Trophoblast cell (in vitro differentiated cells and primary cell): Measurements from ENCODE around the gene TTC21A.

Experiments
- DNase-seq, 2 donors: peaks; one replicate each; pipeline ENCODE4 v3.0.0-alpha.2; 2016
- H2AFZ ChIP-seq: 2 replicates; pipeline ENCODE4 v1.6.1; 2013; ENCODE audit warnings: low read length, moderate library complexity, mild to moderate bottlenecking; ENCODE audit not compliant: insufficient read depth, poor library complexity
- H2AK5ac ChIP-seq: 2 replicates; pipeline ENCODE4 v1.6.1; 2013; ENCODE audit warnings: mild to moderate bottlenecking, low read length
- H2BK120ac ChIP-seq: 2 replicates; pipeline ENCODE4 v1.6.1; 2013; ENCODE audit warnings: low read length, mild to moderate bottlenecking, moderate library complexity; ENCODE audit not compliant: insufficient read depth, poor library complexity
- H2BK12ac ChIP-seq: 2 replicates; pipeline ENCODE4 v1.6.1; 2013; ENCODE audit warnings: mild to moderate bottlenecking, low read length, moderate library complexity
- H2BK5ac ChIP-seq: 2 replicates; pipeline ENCODE4 v1.6.1; 2013; ENCODE audit warnings: low read length, low read depth, moderate library complexity, mild to moderate bottlenecking; ENCODE audit not compliant: poor library complexity
- H3K14ac ChIP-seq: 2 replicates; pipeline ENCODE4 v1.6.1; 2013; ENCODE audit warnings: mild to moderate bottlenecking, low read length
- H3K18ac ChIP-seq: 2 replicates; pipeline ENCODE4 v1.6.1; 2013; ENCODE audit warnings: mild to moderate bottlenecking, low read length
- H3K23ac ChIP-seq: 2 replicates; pipeline ENCODE4 v1.6.1; 2013; ENCODE audit warnings: low read length
- H3K27ac ChIP-seq: 2 replicates; pipeline ENCODE4 v1.5.1; 2013; ENCODE audit warnings: low read depth, mild to moderate bottlenecking, inconsistent platforms, low read length, moderate library complexity
- H3K27me3 ChIP-seq: 2 replicates; pipeline ENCODE4 v1.6.1; 2013; ENCODE audit warnings: inconsistent platforms, mild to moderate bottlenecking, low read length, moderate library complexity; ENCODE audit not compliant: insufficient read depth
- H3K36me3 ChIP-seq, 2 experiments: 1 replicate in 1 of 2; 2 replicates in 1 of 2; pipeline ENCODE4 v1.6.1; 2013; ENCODE audit warnings: low read length in 2 of 2, mild to moderate bottlenecking in 2 of 2, moderate library complexity in 1 of 2; ENCODE audit not compliant: insufficient read depth in 2 of 2, control insufficient read depth in 1 of 2
- H3K4ac ChIP-seq: 2 replicates; pipeline ENCODE4 v1.6.1; 2013; ENCODE audit warnings: low read depth, mild to moderate bottlenecking, low read length, moderate library complexity
- H3K4me1 ChIP-seq, 2 experiments: 1 replicate in 1 of 2; 2 replicates in 1 of 2; pipeline ENCODE4 v1.6.1; 2013; ENCODE audit warnings: low read length in 2 of 2, mild to moderate bottlenecking in 2 of 2, moderate library complexity in 1 of 2; ENCODE audit not compliant: insufficient read depth in 2 of 2, control insufficient read depth in 1 of 2
- H3K4me2 ChIP-seq: 2 replicates; pipeline ENCODE4 v1.6.1; 2013; ENCODE audit warnings: inconsistent platforms, mild to moderate bottlenecking, low read length, moderate library complexity
- H3K4me3 ChIP-seq: 2 replicates; pipeline ENCODE4 v1.5.1; 2013; ENCODE audit warnings: mild to moderate bottlenecking, low read depth, low read length, inconsistent platforms
- H3K79me1 ChIP-seq: one replicate; pipeline ENCODE4 v1.6.1; 2013; ENCODE audit warnings: low read length
- H3K79me2 ChIP-seq: 2 replicates; pipeline ENCODE4 v1.6.1; 2013; ENCODE audit warnings: low read length, mild to moderate bottlenecking; ENCODE audit not compliant: control insufficient read depth, insufficient read depth, poor library complexity
- H3K9ac ChIP-seq: 2 replicates; pipeline ENCODE4 v1.6.1; 2013; ENCODE audit warnings: mild to moderate bottlenecking, low read length
- H3K9me3 ChIP-seq: 2 replicates; pipeline ENCODE4 v1.6.1; 2013; ENCODE audit warnings: low read depth, mild to moderate bottlenecking, control low read depth, inconsistent platforms, low read length; ENCODE audit not compliant: insufficient read depth
- H4K12ac ChIP-seq: 2 replicates; pipeline ENCODE4 v1.6.1; 2013; ENCODE audit warnings: low read depth, mild to moderate bottlenecking, low read length, moderate library complexity
- H4K8ac ChIP-seq: 2 replicates; pipeline ENCODE4 v1.6.1; 2013; ENCODE audit warnings: low read depth, mild to moderate bottlenecking, low read length, moderate library complexity
- H4K91ac ChIP-seq: one replicate; pipeline ENCODE4 v1.6.1; 2013; ENCODE audit warnings: low read depth, mild to moderate bottlenecking, low read length, moderate library complexity
- WGBS: extraction: QIAGEN DNeasy Blood & Tissue Kit; methylation state at CpG from one replicate; pipeline ENCODE4 v1.1.7; 2013; ENCODE audit warnings: missing lambda C conversion rate; ENCODE audit not compliant: insufficient read length, insufficient coverage; ENCODE audit errors: extremely low coverage; 5-methylcytosine and 5-hydroxymethylcytosine counted together

TTC21A gene

GRCh38 chr3:39112113-39112512 lies 4.6 kb downstream of the TTC21A start:
- H2BK5ac ChIP-seq, result no peak overlapping the region
- no peaks in the 10 kb centered on the region for H3K27me3 ChIP-seq
- H3K36me3 ChIP-seq, result no peaks in the 10 kb centered on the region
- no peak overlapping the region for H3K27ac ChIP-seq
- peaks cover 5% of the 10 kb centered on the region for H3K79me1 ChIP-seq
- no peak overlapping the region for H2AK5ac ChIP-seq
- no peaks in the 10 kb centered on the region for H3K79me2 ChIP-seq
- no peak overlapping the region for H3K23ac ChIP-seq
- no peak overlapping the region for H3K4ac ChIP-seq
- no peak overlapping the region for H3K14ac ChIP-seq
- H4K8ac ChIP-seq, result no peak overlapping the region
- H3K18ac ChIP-seq, result no peak overlapping the region
- H3K4me1 ChIP-seq, result peaks cover 0 to 3% of the 10 kb centered on the region in 2 experiments
- H3K4me2 ChIP-seq, result no peak overlapping the region
- H3K9ac ChIP-seq, result no peak overlapping the region
- peaks cover 3% of the 10 kb centered on the region for H3K9me3 ChIP-seq
- no peak overlapping the region for H2BK120ac ChIP-seq
- no peak overlapping the region for H2BK12ac ChIP-seq
- WGBS, result no CpG with 5 or more reads among the region's 3 CpGs
- no peak overlapping the region for H4K12ac ChIP-seq
- DNase-seq, result no peak
- H4K91ac ChIP-seq, result no peak overlapping the region
- H2AFZ ChIP-seq, result no peak overlapping the region
- H3K4me3 ChIP-seq, result no peak overlapping the region

- Histone ChIP-seq H3K79me2 (no peaks in the 10 kb centered on the region), H4K91ac (no peak overlapping the region), H2AK5ac (no peak overlapping the region), H3K4me1 (peaks cover 0 to 3% of the 10 kb centered on the region in 2 experiments), H2AFZ (no peak overlapping the region), H2BK120ac (no peak overlapping the region), H3K27ac (no peak overlapping the region), H3K18ac (no peak overlapping the region), H3K23ac (no peak overlapping the region), H3K14ac (no peak overlapping the region), H2BK5ac (no peak overlapping the region), H3K79me1 (peaks cover 1% of the 10 kb centered on the region), H3K4ac (no peak overlapping the region), H4K12ac (no peak overlapping the region), H3K36me3 (no peaks in the 10 kb centered on the region), H4K8ac (no peak overlapping the region), H3K27me3 (no peaks in the 10 kb centered on the region), H3K4me3 (no peak overlapping the region), H3K4me2 (no peak overlapping the region), H2BK12ac (no peak overlapping the region), H3K9me3 (peaks cover 3% of the 10 kb centered on the region), H3K9ac (no peak overlapping the region)
- no CpG with 5 or more reads among the region's 2 CpGs for WGBS
- DNase-seq, result no peak
Observed at GRCh38 chr3:39112535-39112934, 5.1 kb downstream of the TTC21A start.

DNA sequence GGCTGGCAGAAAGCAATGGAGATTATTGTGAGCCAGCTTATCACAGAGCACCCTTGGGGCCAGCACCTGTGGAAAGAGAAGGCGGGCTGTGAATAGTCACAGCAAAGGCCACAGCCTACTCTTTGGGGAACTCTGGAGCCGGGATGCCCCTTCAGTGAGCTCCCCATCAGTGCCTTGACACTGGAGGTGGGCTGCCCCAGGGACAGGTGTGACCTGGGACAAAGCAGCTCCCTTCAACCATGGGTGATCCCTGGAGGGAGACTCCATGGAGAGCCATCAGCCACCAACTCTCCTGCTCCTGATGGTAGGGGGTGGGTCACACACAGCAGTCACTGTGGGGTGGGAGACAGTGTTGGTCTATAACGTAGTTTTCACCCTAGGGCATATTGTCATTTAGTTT lies 5.8 kb downstream of the TTC21A start:
- H2BK5ac ChIP-seq, result no peak overlapping the region
- no peak overlapping the region for H4K8ac ChIP-seq
- no peak overlapping the region for H3K4ac ChIP-seq
- H3K4me1 ChIP-seq, result no peaks in the 10 kb centered on the region
- no peak overlapping the region for H3K27ac ChIP-seq
- no peak overlapping the region for H3K4me2 ChIP-seq
- DNase-seq, result no peak
- H2BK12ac ChIP-seq, result no peak overlapping the region
- no peak overlapping the region for H4K91ac ChIP-seq
- H2BK120ac ChIP-seq, result no peak overlapping the region
- no peak overlapping the region for H3K9ac ChIP-seq
- no peaks in the 10 kb centered on the region for H3K79me2 ChIP-seq
- no CpG with 5 or more reads among the region's 3 CpGs for WGBS
- H3K9me3 ChIP-seq, result peaks cover 3% of the 10 kb centered on the region
- no peak overlapping the region for H3K23ac ChIP-seq
- no peak overlapping the region for H3K4me3 ChIP-seq
- no peaks in the 10 kb centered on the region for H3K79me1 ChIP-seq
- H3K36me3 ChIP-seq, result no peaks in the 10 kb centered on the region
- H3K14ac ChIP-seq, result no peak overlapping the region
- no peaks in the 10 kb centered on the region for H3K27me3 ChIP-seq
- H3K18ac ChIP-seq, result no peak overlapping the region
- no peak overlapping the region for H2AFZ ChIP-seq
- no peak overlapping the region for H2AK5ac ChIP-seq
- H4K12ac ChIP-seq, result no peak overlapping the region

DNA sequence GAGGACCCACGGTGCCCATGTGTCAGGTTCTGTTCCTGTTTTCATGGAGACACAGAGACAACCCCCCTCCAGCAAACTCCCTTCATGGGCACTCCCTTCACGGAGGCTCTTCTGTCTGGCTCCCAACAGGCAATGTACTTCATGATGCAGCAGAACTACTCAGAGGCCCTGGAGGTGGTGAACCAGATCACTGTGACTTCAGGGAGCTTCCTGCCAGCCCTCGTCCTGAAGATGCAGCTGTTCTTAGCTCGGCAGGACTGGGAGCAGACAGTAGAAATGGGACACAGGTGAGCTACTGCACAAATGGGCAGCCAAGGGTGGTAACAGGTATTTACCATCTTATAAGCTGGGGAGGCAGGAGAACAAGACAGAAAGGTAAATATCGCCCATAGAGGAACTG lies 7.0 kb downstream of the TTC21A start:
- Histone ChIP-seq H3K4me2 (no peak overlapping the region), H3K27ac (no peak overlapping the region), H3K23ac (no peak overlapping the region), H2BK12ac (no peak overlapping the region), H3K27me3 (no peaks in the 10 kb centered on the region), H2AK5ac (no peak overlapping the region), H4K12ac (no peak overlapping the region), H3K4me1 (peaks cover 0 to 2% of the 10 kb centered on the region in 2 experiments), H4K8ac (no peak overlapping the region), H3K36me3 (no peaks in the 10 kb centered on the region), H3K79me2 (no peaks in the 10 kb centered on the region), H3K18ac (no peak overlapping the region), H3K4me3 (no peak overlapping the region), H2BK120ac (no peak overlapping the region), H2BK5ac (no peak overlapping the region), H3K9ac (no peak overlapping the region), H3K79me1 (no peaks in the 10 kb centered on the region), H3K14ac (no peak overlapping the region), H3K9me3 (peaks cover 3% of the 10 kb centered on the region), H3K4ac (no peak overlapping the region), H2AFZ (no peak overlapping the region), H4K91ac (no peak overlapping the region)
- WGBS, result no CpG with 5 or more reads among the region's 5 CpGs
- DNase-seq, result no peak
